Stimulated activated CD4-positive, alpha-beta T cell treated with anti-CD3 and anti-CD28 coated beads, Interleukin-15, amount 100 ng/mL, for 24 hours (primary cell): Measurements from ENCODE around the gene TRIM29.

Experiments
- DNase-seq: peaks from one replicate; pipeline ENCODE4 v3.0.0-alpha.2; 2020

TRIM29 gene

GRCh38 chr11:120120805-120121335, 17.0 kb downstream of the TRIM29 start:
- DNase-seq, result no peak

- DNase-seq, result no peak
These were observed 18.8 kb downstream of the TRIM29 start for GRCh38 chr11:120119121-120119520.

GRCh38 chr11:120117991-120118390, 19.9 kb downstream of the TRIM29 start:
- DNase-seq, result no peak

GRCh38 chr11:120116966-120117365, 20.9 kb downstream of the TRIM29 start:
- no peak for DNase-seq

GRCh38 chr11:120115272-120116000, 22.5 kb downstream of the TRIM29 start:
- no peak for DNase-seq

- DNase-seq, result no peak
These were observed 25.6 kb downstream of the TRIM29 start for GRCh38 chr11:120112174-120112796.

GRCh38 chr11:120109531-120109930, 28.4 kb downstream of the TRIM29 start:
- DNase-seq, result no peak

GRCh38 chr11:120108785-120109168, 29.1 kb downstream of the TRIM29 start:
- DNase-seq, result no peak

GRCh38 chr11:120108154-120108784, 29.6 kb downstream of the TRIM29 start:
- DNase-seq, result peak; percentile 74

GRCh38 chr11:120107692-120108091, 30.2 kb downstream of the TRIM29 start:
- DNase-seq, result no peak

GRCh38 chr11:120106354-120107150, 31.4 kb downstream of the TRIM29 start:
- DNase-seq, result no peak

GRCh38 chr11:120105576-120105975, 32.3 kb downstream of the TRIM29 start:
- no peak for DNase-seq

- DNase-seq, result no peak
These were observed 33.8 kb downstream of the TRIM29 start for GRCh38 chr11:120104041-120104565.

- no peak for DNase-seq
These were observed 35.1 kb downstream of the TRIM29 start for GRCh38 chr11:120102864-120103122.

- DNase-seq, result no peak
These were observed 35.7 kb downstream of the TRIM29 start for GRCh38 chr11:120102050-120102863.

GRCh38 chr11:120098503-120099020, 39.4 kb downstream of the TRIM29 start:
- DNase-seq, result no peak

GRCh38 chr11:120097721-120098385, 40.1 kb downstream of the TRIM29 start:
- no peak for DNase-seq

GRCh38 chr11:120096369-120097191, 41.3 kb downstream of the TRIM29 start:
- DNase-seq, result no peak

- no peak for DNase-seq
These were observed 42.4 kb downstream of the TRIM29 start for GRCh38 chr11:120095516-120095915.

GRCh38 chr11:120091701-120092100, 46.2 kb downstream of the TRIM29 start:
- no peak for DNase-seq
